ENCODE measurements around the gene ANKK1.

ANKK1 gene

DNA sequence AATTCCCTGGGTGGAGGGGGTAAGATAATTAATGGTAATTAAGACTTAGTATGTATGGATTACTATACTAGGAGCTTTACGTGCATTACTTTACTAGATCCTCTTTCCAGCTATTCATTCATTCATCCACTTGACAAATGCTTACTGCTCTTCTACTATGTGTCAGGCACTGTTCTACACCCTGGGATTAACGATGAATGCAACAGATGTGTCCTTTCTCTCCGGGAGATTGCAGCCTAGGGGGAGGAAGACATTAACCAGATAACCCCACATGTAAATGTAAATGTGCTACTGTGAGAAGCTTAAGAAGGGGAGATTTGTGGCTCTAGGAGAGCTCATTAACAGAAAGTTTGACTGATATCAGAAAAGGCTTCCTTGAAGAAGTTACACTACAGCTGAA lies 1.7 kb downstream of the ANKK1 start:
- H3K27ac ChIP-seq (ENCODE audit: low read depth, low read length) = no peak overlapping the region
- H3K4me1 ChIP-seq (ENCODE audit: control insufficient read depth, low read length) = no peaks in the 10 kb centered on the region
- H3K4me2 ChIP-seq (ENCODE audit: low read length) = no peak overlapping the region
- no peaks in the 10 kb centered on the region for H3K79me2 ChIP-seq (ENCODE audit: control insufficient read depth, low read length)
- H3K36me3 ChIP-seq (ENCODE audit: control insufficient read depth, low read length) = no peaks in the 10 kb centered on the region
- no peak overlapping the region for H3K4me3 ChIP-seq (ENCODE audit: low read length)
- H3K27me3 ChIP-seq (ENCODE audit: control insufficient read depth, low read length) = no peaks in the 10 kb centered on the region
- no peaks in the 10 kb centered on the region for H3F3A ChIP-seq (ENCODE audit: control insufficient read depth, insufficient read depth)
- H3K9me2 ChIP-seq (replicated peaks; ENCODE audit: control insufficient read depth, low read length) = no peaks in the 10 kb centered on the region
- TF ChIP-seq EZH2phosphoT487 (IDR thresholded peaks at IDR 0.05; ENCODE audit: borderline replicate concordance, low read length) = no peak
- TF ChIP-seq, protein P1, sequence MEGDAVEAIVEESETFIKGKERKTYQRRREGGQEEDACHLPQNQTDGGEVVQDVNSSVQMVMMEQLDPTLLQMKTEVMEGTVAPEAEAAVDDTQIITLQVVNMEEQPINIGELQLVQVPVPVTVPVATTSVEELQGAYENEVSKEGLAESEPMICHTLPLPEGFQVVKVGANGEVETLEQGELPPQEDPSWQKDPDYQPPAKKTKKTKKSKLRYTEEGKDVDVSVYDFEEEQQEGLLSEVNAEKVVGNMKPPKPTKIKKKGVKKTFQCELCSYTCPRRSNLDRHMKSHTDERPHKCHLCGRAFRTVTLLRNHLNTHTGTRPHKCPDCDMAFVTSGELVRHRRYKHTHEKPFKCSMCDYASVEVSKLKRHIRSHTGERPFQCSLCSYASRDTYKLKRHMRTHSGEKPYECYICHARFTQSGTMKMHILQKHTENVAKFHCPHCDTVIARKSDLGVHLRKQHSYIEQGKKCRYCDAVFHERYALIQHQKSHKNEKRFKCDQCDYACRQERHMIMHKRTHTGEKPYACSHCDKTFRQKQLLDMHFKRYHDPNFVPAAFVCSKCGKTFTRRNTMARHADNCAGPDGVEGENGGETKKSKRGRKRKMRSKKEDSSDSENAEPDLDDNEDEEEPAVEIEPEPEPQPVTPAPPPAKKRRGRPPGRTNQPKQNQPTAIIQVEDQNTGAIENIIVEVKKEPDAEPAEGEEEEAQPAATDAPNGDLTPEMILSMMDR (IDR thresholded peaks at IDR 0.05; ENCODE audit: low read depth, low read length, poor library complexity, severe bottlenecking) = no peak
- H4K20me1 ChIP-seq (ENCODE audit: control insufficient read depth, insufficient read depth, low read depth, low read length) = no peaks in the 10 kb centered on the region
- H3K9me3 ChIP-seq (ENCODE audit: control insufficient read depth, insufficient read depth, low read length) = no peaks in the 10 kb centered on the region

DNA sequence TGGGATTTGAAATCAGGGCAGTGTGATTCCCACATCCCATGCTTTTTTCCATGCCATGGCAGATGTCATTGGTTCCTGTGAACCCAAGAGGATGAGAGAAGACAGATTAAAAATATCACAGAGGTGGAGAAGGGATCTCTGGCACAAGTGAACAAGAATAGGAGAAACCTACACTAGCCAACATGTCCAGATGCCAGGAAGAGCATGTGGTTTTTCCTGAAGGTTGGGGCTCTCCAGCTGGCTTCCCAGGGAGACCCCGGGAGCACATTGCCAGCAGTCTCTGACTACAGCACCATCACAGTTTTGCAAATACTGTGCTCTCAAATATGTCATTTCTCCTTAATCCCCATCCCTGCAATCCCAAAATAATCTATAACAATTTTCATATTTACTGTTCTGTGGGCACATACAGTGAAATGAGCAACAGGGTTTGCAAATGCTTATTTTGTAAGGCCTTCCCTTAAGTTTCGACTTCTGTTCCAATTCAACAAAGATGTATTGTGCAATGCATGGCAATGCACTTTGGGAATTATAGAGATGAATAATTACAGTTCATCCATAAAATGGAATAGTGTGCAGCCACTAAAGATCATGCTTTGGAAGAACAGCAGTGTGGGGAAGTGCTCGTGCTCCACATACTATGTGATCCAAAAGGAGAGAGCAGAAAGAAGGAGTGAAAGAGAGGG lies 4.8 kb downstream of the ANKK1 start:
- Histone ChIP-seq H3F3A (ENCODE audit: control insufficient read depth, insufficient read depth) (no peaks in the 10 kb centered on the region), H3K27me3 (ENCODE audit: control insufficient read depth, low read length) (no peaks in the 10 kb centered on the region), H3K4me1 (ENCODE audit: control insufficient read depth, low read length) (no peaks in the 10 kb centered on the region), H4K20me1 (ENCODE audit: control insufficient read depth, insufficient read depth, low read depth, low read length) (no peaks in the 10 kb centered on the region), H3K9me2 (replicated peaks; ENCODE audit: control insufficient read depth, low read length) (no peaks in the 10 kb centered on the region), H3K27ac (ENCODE audit: low read depth, low read length) (no peak overlapping the region), H3K36me3 (ENCODE audit: control insufficient read depth, low read length) (no peaks in the 10 kb centered on the region), H3K4me2 (ENCODE audit: low read length) (no peak overlapping the region), H3K79me2 (ENCODE audit: control insufficient read depth, low read length) (no peaks in the 10 kb centered on the region), H3K4me3 (ENCODE audit: low read length) (no peak overlapping the region), H3K9me3 (ENCODE audit: control insufficient read depth, insufficient read depth, low read length) (no peaks in the 10 kb centered on the region)
- TF ChIP-seq EZH2phosphoT487 (IDR thresholded peaks at IDR 0.05; ENCODE audit: borderline replicate concordance, low read length) = no peak
- TF ChIP-seq, protein P1 (IDR thresholded peaks at IDR 0.05; ENCODE audit: low read depth, low read length, poor library complexity, severe bottlenecking) = no peak

DNA sequence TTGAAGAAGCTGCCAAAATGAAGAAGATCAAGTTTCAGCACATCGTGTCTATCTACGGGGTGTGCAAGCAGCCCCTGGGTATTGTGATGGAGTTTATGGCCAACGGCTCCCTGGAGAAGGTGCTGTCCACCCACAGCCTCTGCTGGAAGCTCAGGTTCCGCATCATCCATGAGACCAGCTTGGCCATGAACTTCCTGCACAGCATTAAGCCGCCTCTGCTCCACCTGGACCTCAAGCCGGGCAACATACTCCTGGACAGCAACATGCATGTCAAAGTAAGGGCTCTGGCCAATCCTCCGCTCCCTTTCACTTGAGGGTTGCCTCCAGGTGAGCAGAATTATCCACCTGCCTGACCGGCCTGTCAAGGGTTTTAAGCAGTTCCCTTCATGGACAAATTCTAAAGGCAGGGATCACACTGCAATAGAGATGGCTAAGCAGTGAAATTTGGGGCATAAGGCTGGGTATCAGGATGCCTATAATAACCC lies 6.0 kb downstream of the ANKK1 start:
- no peak for TF ChIP-seq EZH2phosphoT487 (IDR thresholded peaks at IDR 0.05; ENCODE audit: borderline replicate concordance, low read length)
- TF ChIP-seq, protein P1 (IDR thresholded peaks at IDR 0.05; ENCODE audit: low read depth, low read length, poor library complexity, severe bottlenecking) = no peak
- Histone ChIP-seq H3K4me1 (ENCODE audit: control insufficient read depth, low read length) (no peaks in the 10 kb centered on the region), H3K4me2 (ENCODE audit: low read length) (no peak overlapping the region), H3K36me3 (ENCODE audit: control insufficient read depth, low read length) (no peaks in the 10 kb centered on the region), H4K20me1 (ENCODE audit: control insufficient read depth, insufficient read depth, low read depth, low read length) (no peaks in the 10 kb centered on the region), H3K4me3 (ENCODE audit: low read length) (no peak overlapping the region), H3K79me2 (ENCODE audit: control insufficient read depth, low read length) (no peaks in the 10 kb centered on the region), H3K27ac (ENCODE audit: low read depth, low read length) (no peak overlapping the region), H3F3A (ENCODE audit: control insufficient read depth, insufficient read depth) (no peaks in the 10 kb centered on the region), H3K9me3 (ENCODE audit: control insufficient read depth, insufficient read depth, low read length) (no peaks in the 10 kb centered on the region), H3K27me3 (ENCODE audit: control insufficient read depth, low read length) (no peaks in the 10 kb centered on the region), H3K9me2 (replicated peaks; ENCODE audit: control insufficient read depth, low read length) (no peaks in the 10 kb centered on the region)
